HG02885 (cell line): Measurements from ENCODE around the gene WDR74.
"Not testable (repeated sequence)": the region's sequence is repeated elsewhere in the genome, so short reads cannot be mapped to it uniquely, and the experiment has no call there.

Experiments used
- ATAC-seq: cut with Tn5 transposase; IDR thresholded peaks from one replicate; pipeline ENCODE4 v1.9.1; 2021; ENCODE audit warnings: mild to moderate bottlenecking; ENCODE audit not compliant: unreplicated experiment, poor library complexity

The WDR74 gene

GRCh38 chr11:62839050-62839945, at the start of gene WDR74:
WDR74 (minus strand) TSS chr11:62839590; CDS start chr11:62839570, 20 bp downstream.
- peak; percentile 55 for ATAC-seq

DNA sequence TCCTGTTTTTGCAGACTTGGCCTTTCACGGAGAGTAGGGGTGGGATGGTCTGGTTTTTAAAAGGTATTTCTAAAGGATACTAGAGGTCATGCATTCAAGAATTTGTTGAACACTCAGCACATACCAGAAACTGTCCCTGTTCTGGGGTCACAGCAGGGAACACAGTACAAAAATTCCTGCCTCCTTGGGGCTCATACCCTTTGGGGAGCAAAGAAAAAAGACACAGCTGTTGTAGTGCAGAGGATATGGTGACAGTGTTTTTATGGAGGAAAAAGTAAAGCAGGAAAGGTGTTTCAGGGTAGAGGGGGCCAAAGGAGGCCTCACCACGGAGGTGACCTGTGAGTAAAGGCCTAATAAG, 49.7 kb upstream of the WDR74 start:
- no peak for ATAC-seq

DNA sequence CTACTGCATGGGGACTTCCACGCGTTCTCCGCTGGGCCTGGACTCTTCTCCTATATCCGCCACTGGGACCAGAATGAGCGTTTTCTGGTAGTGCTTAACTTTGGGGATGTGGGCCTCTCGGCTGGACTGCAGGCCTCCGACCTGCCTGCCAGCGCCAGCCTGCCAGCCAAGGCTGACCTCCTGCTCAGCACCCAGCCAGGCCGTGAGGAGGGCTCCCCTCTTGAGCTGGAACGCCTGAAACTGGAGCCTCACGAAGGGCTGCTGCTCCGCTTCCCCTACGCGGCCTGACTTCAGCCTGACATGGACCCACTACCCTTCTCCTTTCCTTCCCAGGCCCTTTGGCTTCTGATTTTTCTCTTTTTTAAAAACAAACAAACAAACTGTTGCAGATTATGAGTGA, 49.0 kb upstream of the WDR74 start:
- ATAC-seq = no peak

- ATAC-seq = no peak
Observed at GRCh38 chr11:62885137-62885750, 45.9 kb upstream of the WDR74 start.

DNA sequence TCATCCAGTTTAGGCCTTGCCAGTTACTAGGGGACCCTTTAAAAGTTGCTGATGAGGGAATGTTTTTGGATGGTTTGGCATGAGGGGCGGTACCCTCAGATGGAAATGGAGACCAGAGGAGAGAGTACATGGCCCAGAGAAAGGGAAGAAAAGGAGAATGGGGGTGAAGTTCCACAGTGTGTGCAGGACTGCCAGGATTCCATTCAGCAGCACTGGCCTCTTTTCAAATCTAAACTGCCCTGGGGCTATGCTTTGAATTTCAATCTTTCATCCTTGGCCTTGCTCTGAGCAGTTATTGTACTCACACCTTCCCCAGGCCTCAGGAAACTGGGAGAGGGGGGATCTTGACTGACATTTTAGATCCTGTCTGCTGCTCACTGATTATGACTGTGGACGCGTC, 44.3 kb upstream of the WDR74 start:
- ATAC-seq = no peak

GRCh38 chr11:62882788-62883501, 43.6 kb upstream of the WDR74 start:
- no peak for ATAC-seq

DNA sequence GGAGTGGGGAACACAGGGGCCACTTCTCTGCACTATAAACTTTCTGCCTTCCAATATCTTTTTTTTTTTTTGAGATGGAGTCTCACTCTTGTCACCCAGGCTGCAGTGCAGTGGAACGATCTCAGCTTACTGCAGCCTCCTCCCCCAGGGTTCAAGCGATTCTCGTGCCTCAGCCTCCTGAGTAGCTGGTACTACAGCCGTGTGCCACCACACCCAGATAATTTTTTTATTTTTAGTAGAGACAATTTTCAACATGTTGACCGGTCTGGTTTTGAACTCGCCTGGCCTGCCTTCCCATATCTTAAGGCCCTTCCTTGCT, 43.0 kb upstream of the WDR74 start:
- ATAC-seq = no peak

GRCh38 chr11:62881579-62882430, 42.4 kb upstream of the WDR74 start:
- ATAC-seq = peak; percentile 54

DNA sequence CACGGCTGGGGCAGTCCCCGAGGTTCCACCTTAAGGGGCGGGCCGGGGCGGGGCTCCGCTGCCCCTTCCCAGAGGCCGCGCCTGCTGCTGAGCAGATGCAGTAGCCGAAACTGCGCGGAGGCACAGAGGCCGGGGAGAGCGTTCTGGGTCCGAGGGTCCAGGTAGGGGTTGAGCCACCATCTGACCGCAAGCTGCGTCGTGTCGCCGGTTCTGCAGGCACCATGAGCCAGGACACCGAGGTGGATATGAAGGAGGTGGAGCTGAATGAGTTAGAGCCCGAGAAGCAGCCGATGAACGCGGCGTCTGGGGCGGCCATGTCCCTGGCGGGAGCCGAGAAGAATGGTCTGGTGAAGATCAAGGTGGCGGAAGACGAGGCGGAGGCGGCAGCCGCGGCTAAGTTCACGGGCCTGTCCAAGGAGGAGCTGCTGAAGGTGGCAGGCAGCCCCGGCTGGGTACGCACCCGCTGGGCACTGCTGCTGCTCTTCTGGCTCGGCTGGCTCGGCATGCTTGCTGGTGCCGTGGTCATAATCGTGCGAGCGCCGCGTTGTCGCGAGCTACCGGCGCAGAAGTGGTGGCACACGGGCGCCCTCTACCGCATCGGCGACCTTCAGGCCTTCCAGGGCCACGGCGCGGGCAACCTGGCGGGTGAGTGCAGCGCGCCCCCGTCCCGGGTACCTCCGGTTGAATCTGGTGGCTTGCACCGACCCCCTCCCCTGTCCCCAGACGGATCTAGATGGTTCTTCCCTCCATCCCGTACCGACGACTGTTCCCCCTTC, 41.6 kb upstream of the WDR74 start, which contains the start of gene SLC3A2:
TSS of gene SLC3A2 (plus strand) at position 94 of the 776 bp plus-strand sequence. CDS start at position 222, 128 bp downstream.
- ATAC-seq = peak; percentile 77

DNA sequence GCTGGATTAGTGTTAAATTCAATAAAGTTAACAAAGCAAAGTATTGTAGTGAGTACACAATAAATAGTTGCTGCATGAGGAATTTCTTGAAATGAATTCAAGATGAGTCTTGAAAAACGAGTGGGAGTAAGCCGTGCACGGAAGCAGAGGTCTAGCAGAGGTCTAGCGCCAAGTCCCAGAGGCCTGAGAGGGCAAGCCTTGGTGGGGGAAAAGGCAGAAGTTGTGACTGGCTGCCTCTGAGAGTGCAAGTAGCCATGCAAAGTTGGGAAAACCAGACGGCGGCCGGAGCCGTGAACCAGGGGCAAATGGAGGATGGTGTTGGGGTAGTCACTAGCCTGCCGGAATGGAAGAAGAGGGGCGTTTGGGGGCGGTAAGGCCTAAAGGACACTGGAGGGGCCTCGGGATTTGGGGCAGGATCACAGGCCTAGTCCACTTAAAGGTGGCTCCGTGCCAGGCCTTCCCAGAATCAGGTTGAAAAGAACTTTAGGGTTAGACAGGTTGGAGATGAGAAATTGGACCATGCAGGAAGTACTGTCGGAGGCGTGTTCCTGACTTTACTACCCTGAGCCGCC, 40.9 kb upstream of the WDR74 start:
- ATAC-seq = peak; percentile 33

GRCh38 chr11:62879235-62879978, 40.0 kb upstream of the WDR74 start:
- ATAC-seq = no peak

DNA sequence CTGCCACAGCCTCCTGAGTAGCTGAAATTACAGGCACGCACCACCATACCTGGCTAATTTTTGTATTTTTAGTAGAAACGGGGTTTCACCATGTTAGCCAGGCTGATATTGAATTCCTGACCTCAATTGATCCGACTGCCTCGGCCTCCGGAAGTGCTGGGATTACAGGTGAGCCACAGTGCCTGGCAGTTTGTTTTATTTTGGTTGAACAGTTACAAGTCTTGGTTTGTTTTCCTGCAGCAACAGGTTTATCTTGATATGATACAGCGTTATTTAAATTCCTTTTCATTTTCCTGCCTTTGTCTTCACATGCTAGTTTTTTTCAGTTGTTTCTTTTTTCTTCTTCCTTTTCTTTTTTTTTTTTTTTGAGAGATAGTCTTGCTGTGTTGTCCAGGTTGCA, 37.3 kb upstream of the WDR74 start:
- ATAC-seq = no peak

DNA sequence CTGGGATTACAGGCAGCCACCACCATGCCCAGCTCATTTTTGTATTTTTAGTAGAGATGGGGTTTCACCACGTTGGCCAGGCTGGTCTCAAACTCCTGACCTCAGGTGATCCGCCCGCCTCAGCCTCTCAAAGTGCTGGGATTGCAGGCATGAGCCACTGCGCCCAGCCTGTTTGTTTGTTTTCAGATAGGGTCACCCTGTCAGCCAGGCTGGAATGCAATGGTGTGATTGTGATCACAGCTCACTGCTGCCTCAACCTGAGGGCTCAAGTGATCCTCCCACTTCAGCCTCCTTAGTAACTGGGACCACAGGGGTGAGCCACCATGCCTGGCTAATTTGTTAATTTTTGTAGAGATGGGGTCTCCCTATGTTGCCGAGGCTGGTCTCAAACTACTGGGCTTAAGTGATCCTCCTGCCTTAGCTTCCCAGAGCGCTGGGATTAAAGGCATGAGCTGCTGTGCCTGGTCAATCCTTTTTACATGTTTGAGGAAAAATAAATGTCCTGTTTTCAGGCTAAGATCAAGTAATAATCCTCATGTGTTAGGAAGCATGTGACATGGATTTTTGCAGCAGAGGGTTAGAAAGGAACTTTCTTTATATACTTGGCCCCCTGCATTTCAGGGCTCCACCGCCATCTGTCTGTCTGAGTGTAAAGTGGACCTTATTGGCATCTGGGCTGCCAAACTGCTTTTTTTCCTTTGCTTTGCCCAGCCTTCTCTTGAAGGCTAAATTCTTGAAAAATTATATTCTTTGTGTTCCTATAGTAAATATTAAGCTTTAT, 36.5 kb upstream of the WDR74 start:
- ATAC-seq = no peak

DNA sequence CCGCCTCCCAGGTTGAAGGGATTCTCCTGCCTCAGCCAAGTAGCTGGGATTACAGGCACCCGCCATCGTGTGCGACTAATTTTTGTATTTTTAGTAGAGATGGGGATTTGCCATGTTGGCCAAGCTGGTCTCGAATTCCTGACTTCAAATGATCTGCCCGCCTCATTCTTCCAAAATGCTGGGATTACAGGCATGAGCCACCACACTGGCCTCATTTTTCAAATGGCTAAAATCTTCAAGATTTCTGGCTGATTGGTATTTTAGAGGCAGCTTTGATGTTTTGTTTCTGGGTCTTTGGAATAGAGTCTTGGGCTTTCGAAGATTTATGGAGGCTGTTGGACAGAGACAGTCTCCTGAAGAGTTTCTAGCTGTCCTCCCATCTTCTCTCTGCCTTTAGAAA, 35.5 kb upstream of the WDR74 start:
- no peak for ATAC-seq

DNA sequence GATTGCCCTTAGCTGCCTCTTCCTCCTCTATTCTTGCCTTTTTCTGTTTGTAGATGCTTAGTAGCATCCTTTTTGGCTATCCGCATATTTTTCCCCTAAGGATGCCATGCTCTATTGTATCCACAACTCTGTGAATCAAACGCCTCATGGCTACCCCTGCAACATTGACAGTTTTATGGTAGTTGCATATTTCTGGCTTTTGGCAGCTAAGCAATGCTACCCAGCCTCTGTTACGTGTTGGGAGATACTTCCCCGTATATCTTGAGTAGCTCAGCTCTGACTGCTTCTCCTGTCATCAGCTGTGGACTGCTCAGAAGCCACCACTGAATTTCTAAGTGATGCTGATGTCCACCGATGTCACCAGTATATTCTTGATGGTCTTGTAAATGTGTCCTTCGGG, 26.2 kb upstream of the WDR74 start:
- no peak for ATAC-seq

- ATAC-seq = no peak
Observed at GRCh38 chr11:62863687-62864335, 24.4 kb upstream of the WDR74 start.

DNA sequence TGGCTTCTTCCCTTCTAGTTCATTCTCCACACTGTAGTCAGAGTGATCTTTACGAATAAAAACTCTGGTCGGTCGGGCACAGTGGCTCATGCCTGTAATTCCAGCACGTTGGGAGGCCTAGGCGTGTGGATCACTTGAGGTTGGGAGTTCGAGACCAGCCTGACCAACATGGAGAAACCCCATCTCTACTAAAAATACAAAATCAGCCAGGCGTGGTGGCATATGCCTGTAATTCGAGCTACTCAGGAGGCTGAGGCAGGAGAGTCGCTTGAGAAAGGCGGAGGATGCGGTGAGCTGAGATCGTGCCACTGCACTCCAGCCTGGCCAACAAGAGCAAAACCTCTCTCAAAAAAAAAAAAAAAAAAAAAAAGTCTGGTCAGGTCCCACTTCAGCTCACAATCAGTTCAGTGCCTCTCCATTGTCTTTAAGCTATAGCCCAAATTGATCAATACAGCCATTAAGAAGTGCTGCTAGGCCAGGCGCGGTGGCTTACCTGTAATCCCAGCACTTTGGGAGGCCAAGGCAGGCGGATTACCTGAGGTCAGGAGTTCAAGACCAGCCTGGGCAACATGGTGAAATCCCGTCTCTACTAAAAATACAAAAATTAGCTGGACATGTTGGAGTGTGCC, 22.3 kb upstream of the WDR74 start:
- ATAC-seq = not testable (repeated sequence)
